ENCODE results near the gene CEBPA. TPM values are rescaled to one million over a fixed set of nuclear protein-coding genes. Genes with fewer than 3 reads are reported as not detected.

The CEBPA gene
- total RNA-seq, 1 donor from 2014 or later, result 14.9 TPM

GRCh38 chr19:33269016-33269415, 33.3 kb downstream of the CEBPA start:
- Histone ChIP-seq H3K4me1 (peaks cover 0 to 4% of the 10 kb centered on the region in 2 donors), H3K36me3 (no peaks in the 10 kb centered on the region), H3K27ac (no peak overlapping the region), H3K4me3 (no peak overlapping the region), H3K27me3 (no peaks in the 10 kb centered on the region), H3K9me3 (no peaks in the 10 kb centered on the region)
- no peak for DNase-seq (ENCODE audit: low spot score in 2 of 2)
- TF ChIP-seq CTCF (IDR thresholded peaks at IDR 0.05), result no peak
- intact Hi-C loops (cut with DNase I), result no loop called here

- no peak for TF ChIP-seq CTCF (IDR thresholded peaks at IDR 0.05)
- intact Hi-C loops (cut with DNase I), result no loop called here
- Histone ChIP-seq H3K9me3 (no peaks in the 10 kb centered on the region), H3K27me3 (no peaks in the 10 kb centered on the region), H3K4me1 (no peaks in the 10 kb centered on the region), H3K27ac (no peak overlapping the region), H3K36me3 (no peaks in the 10 kb centered on the region), H3K4me3 (no peak overlapping the region)
- DNase-seq (ENCODE audit: low spot score in 2 of 2), result no peak
Observed at GRCh38 chr19:33268162-33268991, 34.0 kb downstream of the CEBPA start.

GRCh38 chr19:33267706-33268105, 34.6 kb downstream of the CEBPA start:
- intact Hi-C loops (cut with DNase I), result no loop called here
- no peak for TF ChIP-seq CTCF (IDR thresholded peaks at IDR 0.05)
- no peak for DNase-seq (ENCODE audit: low spot score in 2 of 2)

GRCh38 chr19:33266974-33267484, 35.3 kb downstream of the CEBPA start:
- intact Hi-C loops (cut with DNase I), result no loop called here
- TF ChIP-seq CTCF (IDR thresholded peaks at IDR 0.05), result no peak

More at GRCh38 chr19:33267706-33268105, 34.6 kb downstream of the CEBPA start:
- no peaks in the 10 kb centered on the region for H3K9me3 ChIP-seq
- H3K36me3 ChIP-seq, result no peaks in the 10 kb centered on the region
- H3K27me3 ChIP-seq, result no peaks in the 10 kb centered on the region
- H3K4me1 ChIP-seq, result no peaks in the 10 kb centered on the region
- no peak overlapping the region for H3K4me3 ChIP-seq
- H3K27ac ChIP-seq, result no peak overlapping the region

GRCh38 chr19:33264881-33265445, 37.4 kb downstream of the CEBPA start:
- no peaks in the 10 kb centered on the region for H3K9me3 ChIP-seq
- no peak for DNase-seq (ENCODE audit: low spot score in 2 of 2)
- H3K36me3 ChIP-seq, result no peaks in the 10 kb centered on the region
- no peaks in the 10 kb centered on the region for H3K27me3 ChIP-seq
- H3K27ac ChIP-seq, result no peak overlapping the region
- TF ChIP-seq CTCF (IDR thresholded peaks at IDR 0.05), result no peak
- H3K4me1 ChIP-seq, result no peaks in the 10 kb centered on the region
- intact Hi-C loops (cut with DNase I), result no loop called here
- no peak overlapping the region for H3K4me3 ChIP-seq

More at GRCh38 chr19:33266974-33267484, 35.3 kb downstream of the CEBPA start:
- DNase-seq (ENCODE audit: low spot score in 2 of 2), result no peak
- no peaks in the 10 kb centered on the region for H3K27me3 ChIP-seq
- H3K4me3 ChIP-seq, result no peak overlapping the region
- H3K9me3 ChIP-seq, result no peaks in the 10 kb centered on the region
- H3K27ac ChIP-seq, result no peak overlapping the region
- H3K4me1 ChIP-seq, result no peaks in the 10 kb centered on the region
- H3K36me3 ChIP-seq, result no peaks in the 10 kb centered on the region

Measured in ascending aorta (tissue), 2 donors.